Measurements from ENCODE around the gene FHIT. TPM values are rescaled to one million over a fixed set of nuclear protein-coding genes. Genes with fewer than 3 reads are reported as not detected.

Gene FHIT
- total RNA-seq, 4 donors from 2014 or later, result 0.72 to 5.2 (median 2.1) TPM

- Histone ChIP-seq H3K27me3 (no peaks in the 10 kb centered on the region), H3K4me3 (no peak overlapping the region), H3K36me3 (no peaks in the 10 kb centered on the region), H3K27ac (no peak overlapping the region), H3K4me1 (no peaks in the 10 kb centered on the region), H3K9me3 (no peaks in the 10 kb centered on the region)
- in situ Hi-C loops (cut with MboI; ENCODE audit: low sequenced_read_pairs in 4 of 4) (no loop called here), intact Hi-C loops (cut with DNase I; ENCODE audit: low total_unique reads) (no loop called here)
- DNase-seq (no peak), ATAC-seq (no peak)
- no peak for TF ChIP-seq CTCF (IDR thresholded peaks at IDR 0.05 in 4 of 5, conservative IDR thresholded peaks at IDR 0.05 in 1 of 5)
- no peak for TF ChIP-seq POLR2A (IDR thresholded peaks at IDR 0.05)
Measured at GRCh38 chr3:59775761-59776325, 1475.4 kb downstream of the FHIT start.

DNA sequence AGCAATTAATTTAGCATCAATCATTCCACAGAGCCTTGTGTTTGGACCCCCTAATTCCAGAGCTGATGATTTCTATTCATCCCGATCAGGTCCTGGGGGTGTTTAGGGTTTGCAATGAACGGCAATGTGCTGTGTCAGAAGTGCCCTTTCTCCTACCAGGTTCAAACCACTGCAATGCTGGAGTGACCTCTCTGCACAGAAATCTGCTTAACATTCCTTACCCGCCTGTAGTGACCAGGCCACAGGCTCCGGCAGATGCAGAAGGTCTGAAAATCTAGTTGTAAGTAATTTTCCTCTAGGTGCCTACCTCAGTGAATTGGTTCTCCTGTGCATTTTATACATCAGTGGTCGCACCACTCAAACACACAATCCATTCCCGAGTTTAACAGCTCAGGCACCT is 1476.1 kb downstream of the FHIT start:
- H3K27me3 ChIP-seq, result no peaks in the 10 kb centered on the region
- intact Hi-C loops (cut with DNase I; ENCODE audit: low total_unique reads), result no loop called here
- TF ChIP-seq CTCF (IDR thresholded peaks at IDR 0.05 in 4 of 5, conservative IDR thresholded peaks at IDR 0.05 in 1 of 5) (no peak), POLR2A (IDR thresholded peaks at IDR 0.05) (no peak)

DNA sequence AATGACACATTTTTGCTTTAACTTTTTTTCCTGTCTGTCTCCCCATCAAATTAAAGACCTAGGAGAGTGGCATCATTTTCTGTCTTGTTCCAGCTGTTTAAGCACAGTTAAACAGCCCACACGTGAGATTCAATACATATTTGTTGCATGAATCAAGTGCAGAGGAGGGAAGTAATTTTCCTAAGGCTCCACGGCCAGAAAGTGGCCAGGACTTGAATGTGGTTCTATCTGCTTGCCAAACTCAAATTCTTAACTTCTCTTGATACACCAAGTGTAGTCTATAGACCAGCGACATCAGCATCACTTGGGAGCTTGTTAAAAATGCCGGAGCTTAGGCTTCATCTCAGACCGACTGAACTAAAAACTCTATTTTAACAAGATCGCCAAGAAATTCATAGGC is 1476.6 kb downstream of the FHIT start:
- in situ Hi-C loops (cut with MboI; ENCODE audit: low sequenced_read_pairs in 4 of 4), result no loop called here
- no peaks in the 10 kb centered on the region for H3K4me1 ChIP-seq
- intact Hi-C loops (cut with DNase I; ENCODE audit: low total_unique reads), result no loop called here
- no peaks in the 10 kb centered on the region for H3K36me3 ChIP-seq
- TF ChIP-seq CTCF (IDR thresholded peaks at IDR 0.05 in 4 of 5, conservative IDR thresholded peaks at IDR 0.05 in 1 of 5) (no peak), POLR2A (IDR thresholded peaks at IDR 0.05) (no peak)
- H3K4me3 ChIP-seq, result no peak overlapping the region
- no peak overlapping the region for H3K27ac ChIP-seq
- no peak for ATAC-seq
- no peaks in the 10 kb centered on the region for H3K9me3 ChIP-seq
- no peaks in the 10 kb centered on the region for H3K27me3 ChIP-seq
- DNase-seq, result no peak

More for the DNA sequence above, 1476.1 kb downstream of the FHIT start:
- H3K36me3 ChIP-seq, result no peaks in the 10 kb centered on the region
- H3K9me3 ChIP-seq, result no peaks in the 10 kb centered on the region
- in situ Hi-C loops (cut with MboI; ENCODE audit: low sequenced_read_pairs in 4 of 4), result no loop called here
- H3K27ac ChIP-seq, result no peak overlapping the region
- DNase-seq (no peak), ATAC-seq (no peak)
- H3K4me3 ChIP-seq, result no peak overlapping the region
- H3K4me1 ChIP-seq, result no peaks in the 10 kb centered on the region

- no peaks in the 10 kb centered on the region for H3K4me1 ChIP-seq
- H3K36me3 ChIP-seq, result no peaks in the 10 kb centered on the region
- H3K4me3 ChIP-seq, result no peak overlapping the region
- in situ Hi-C loops (cut with MboI; ENCODE audit: low sequenced_read_pairs in 4 of 4), result no loop called here
- H3K27me3 ChIP-seq, result no peaks in the 10 kb centered on the region
- DNase-seq (no peak), ATAC-seq (no peak)
- H3K9me3 ChIP-seq, result no peaks in the 10 kb centered on the region
- intact Hi-C loops (cut with DNase I; ENCODE audit: low total_unique reads), result no loop called here
- H3K27ac ChIP-seq, result no peak overlapping the region
- TF ChIP-seq POLR2A (IDR thresholded peaks at IDR 0.05) (no peak), CTCF (IDR thresholded peaks at IDR 0.05 in 4 of 5, conservative IDR thresholded peaks at IDR 0.05 in 1 of 5) (no peak)
Measured at GRCh38 chr3:59774000-59774399, 1477.3 kb downstream of the FHIT start.
